ACC112 (cell line): ENCODE measurements around the gene TLCD1.

Experiments
- H2AFZ ChIP-seq: fragments of 200-600 bp; sonication (generic); one replicate; pipeline ENCODE4 v1.6.0; 2017; ENCODE audit warnings: antibody characterized with exemption, low read length; ENCODE audit not compliant: unreplicated experiment
- H3K27ac ChIP-seq: fragments of 200-600 bp; sonication (generic); 2 replicates; pipeline ENCODE4 v1.5.1; 2014; ENCODE audit warnings: low read depth, mild to moderate bottlenecking, antibody characterized with exemption, low read length, moderate library complexity
- H3K27me3 ChIP-seq: fragments of 200-600 bp; sonication (generic); 2 replicates; pipeline ENCODE4 v1.6.1; 2014; ENCODE audit warnings: mild to moderate bottlenecking, antibody characterized with exemption, low read length, moderate library complexity, mixed read lengths; ENCODE audit not compliant: insufficient read depth
- H3K36me3 ChIP-seq: fragments of 200-600 bp; sonication (generic); 2 replicates; pipeline ENCODE4 v1.6.1; 2016; ENCODE audit warnings: mild to moderate bottlenecking, antibody characterized with exemption, low read length, moderate library complexity, mixed read lengths; ENCODE audit not compliant: insufficient read depth
- H3K4me1 ChIP-seq: fragments of 200-600 bp; sonication (generic); one replicate; pipeline ENCODE4 v1.6.1; 2016; ENCODE audit warnings: low read length, mixed read lengths; ENCODE audit not compliant: insufficient read depth, unreplicated experiment, control insufficient read depth
- H3K4me3 ChIP-seq: fragments of 200-600 bp; sonication (generic); 2 replicates; pipeline ENCODE4 v1.5.1; 2014; ENCODE audit warnings: mild to moderate bottlenecking, low read depth, low read length
- H3K79me2 ChIP-seq: fragments of 200-600 bp; sonication (generic); one replicate; pipeline ENCODE4 v1.6.0; 2016; ENCODE audit warnings: low read length; ENCODE audit not compliant: control insufficient read depth, unreplicated experiment, insufficient read depth

Gene TLCD1

DNA sequence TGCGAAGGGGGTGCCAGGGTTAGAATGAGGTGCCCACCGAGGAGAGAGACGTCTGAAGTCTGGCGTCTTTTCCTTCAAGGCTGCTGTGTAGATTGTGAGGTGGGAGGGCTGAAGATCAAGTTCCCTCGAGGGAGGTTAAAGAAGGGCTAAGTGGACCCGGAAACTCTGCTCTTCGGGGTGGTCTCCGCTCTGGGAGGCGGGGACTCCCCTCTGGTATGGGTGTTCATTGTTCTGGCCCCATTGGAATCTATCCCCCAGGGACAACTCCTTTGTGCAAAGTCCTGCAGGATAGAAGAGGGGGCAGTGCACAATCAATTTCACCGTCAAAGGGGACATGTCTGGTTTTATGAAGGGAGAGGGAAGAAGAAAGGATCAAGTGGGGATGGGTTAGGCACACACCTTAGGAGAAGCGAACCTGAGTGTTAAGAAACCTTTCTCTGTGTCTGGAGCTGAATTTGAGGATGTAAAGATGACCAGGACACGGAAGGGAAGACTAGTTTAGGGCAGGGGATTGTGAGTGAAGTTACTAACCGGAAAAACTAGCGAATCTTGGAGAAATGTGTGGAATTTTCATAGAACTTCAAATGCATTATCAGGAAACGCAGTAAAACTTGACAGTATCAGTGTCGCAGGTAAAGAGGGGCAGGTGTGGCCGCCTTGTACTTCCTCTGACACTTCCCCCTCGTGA, 7.6 kb downstream of the TLCD1 start:
- peaks cover 62% of the 10 kb centered on the region for H3K79me2 ChIP-seq
- H3K36me3 ChIP-seq: peaks cover 40% of the 10 kb centered on the region
- H3K27ac ChIP-seq: peak overlapping the region; percentile 75
- peak overlapping the region; percentile 95 for H3K4me3 ChIP-seq
- H2AFZ ChIP-seq: no peak overlapping the region
- no peaks in the 10 kb centered on the region for H3K27me3 ChIP-seq
- H3K4me1 ChIP-seq: peaks cover 25% of the 10 kb centered on the region

GRCh38 chr17:28717578-28718332, 8.3 kb downstream of the TLCD1 start, which contains the start of gene RAB34:
Gene RAB34, minus strand, starts transcription at chr17:28717868. Its CDS starts 602 bp downstream, at chr17:28717266.
- peaks cover 37% of the 10 kb centered on the region for H3K36me3 ChIP-seq
- peak within 1 kb of the TSS; percentile 77 for H2AFZ ChIP-seq

DNA sequence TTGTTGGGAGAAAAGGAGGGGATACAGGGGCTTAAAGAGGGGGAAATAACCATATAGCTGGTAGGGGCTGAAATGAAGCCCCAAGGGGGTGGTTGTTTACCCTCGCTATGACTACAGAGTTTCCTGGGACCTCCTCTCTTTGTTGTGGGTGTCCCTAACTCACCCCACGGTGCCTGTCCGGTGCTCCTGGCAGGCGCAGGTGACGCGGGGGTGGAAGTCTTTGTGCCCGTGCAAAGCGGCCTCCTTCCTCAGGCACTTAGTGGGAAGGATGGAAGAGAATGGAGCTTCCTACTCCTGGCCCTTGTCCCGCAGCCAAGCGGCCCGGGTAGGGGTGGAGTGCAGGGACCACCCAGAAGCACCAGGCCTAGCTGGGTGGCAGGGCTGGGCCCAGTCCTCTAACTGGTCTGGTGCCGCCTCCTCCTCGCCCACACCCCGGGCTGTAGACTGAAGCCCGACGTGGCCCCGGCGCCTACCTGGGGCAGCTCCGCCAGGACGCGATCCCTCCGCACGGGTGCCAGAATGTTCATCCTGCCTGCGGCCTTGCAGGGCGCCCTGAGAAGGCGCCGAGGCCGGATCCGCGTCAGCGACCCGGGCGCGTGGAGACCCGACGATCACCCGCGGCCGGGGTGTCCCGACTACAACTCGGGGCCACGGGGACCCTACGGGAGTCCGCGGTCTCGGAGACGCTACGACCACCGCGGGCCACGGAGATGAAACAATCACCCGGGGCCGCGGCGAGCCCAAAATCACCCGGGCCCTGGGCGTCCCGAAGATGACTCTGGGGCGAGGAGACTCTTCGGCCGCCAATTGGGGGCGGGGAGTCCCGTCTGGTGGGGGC, 9.1 kb downstream of the TLCD1 start:
- Histone ChIP-seq H2AFZ (peak overlapping the region; percentile 77), H3K79me2 (peaks cover 48% of the 10 kb centered on the region), H3K4me3 (peak overlapping the region; percentile 95), H3K27me3 (no peaks in the 10 kb centered on the region), H3K27ac (peak overlapping the region; percentile 75), H3K4me1 (peaks cover 25% of the 10 kb centered on the region), H3K36me3 (peaks cover 31% of the 10 kb centered on the region)

More at GRCh38 chr17:28717578-28718332, 8.3 kb downstream of the TLCD1 start, which contains the start of gene RAB34:
- Histone ChIP-seq H3K27me3 (no peaks in the 10 kb centered on the region), H3K27ac (peak within 1 kb of the TSS; percentile 75), H3K4me3 (peak within 1 kb of the TSS; percentile 95), H3K4me1 (peaks cover 19% of the 10 kb centered on the region), H3K79me2 (peaks cover 55% of the 10 kb centered on the region)

GRCh38 chr17:28715217-28715616, 10.8 kb downstream of the TLCD1 start:
- Histone ChIP-seq H3K27me3 (no peaks in the 10 kb centered on the region), H3K4me1 (peaks cover 25% of the 10 kb centered on the region), H3K36me3 (peaks cover 19% of the 10 kb centered on the region)

GRCh38 chr17:28714281-28714680, 11.8 kb downstream of the TLCD1 start:
- Histone ChIP-seq H3K4me3 (no peak overlapping the region), H3K36me3 (peaks cover 19% of the 10 kb centered on the region), H3K79me2 (peaks cover 32% of the 10 kb centered on the region), H3K27ac (no peak overlapping the region), H2AFZ (no peak overlapping the region), H3K4me1 (peaks cover 31% of the 10 kb centered on the region), H3K27me3 (no peaks in the 10 kb centered on the region)

More at GRCh38 chr17:28715217-28715616, 10.8 kb downstream of the TLCD1 start:
- Histone ChIP-seq H3K27ac (no peak overlapping the region), H3K79me2 (peaks cover 31% of the 10 kb centered on the region), H2AFZ (no peak overlapping the region), H3K4me3 (peak overlapping the region; percentile 95)

DNA sequence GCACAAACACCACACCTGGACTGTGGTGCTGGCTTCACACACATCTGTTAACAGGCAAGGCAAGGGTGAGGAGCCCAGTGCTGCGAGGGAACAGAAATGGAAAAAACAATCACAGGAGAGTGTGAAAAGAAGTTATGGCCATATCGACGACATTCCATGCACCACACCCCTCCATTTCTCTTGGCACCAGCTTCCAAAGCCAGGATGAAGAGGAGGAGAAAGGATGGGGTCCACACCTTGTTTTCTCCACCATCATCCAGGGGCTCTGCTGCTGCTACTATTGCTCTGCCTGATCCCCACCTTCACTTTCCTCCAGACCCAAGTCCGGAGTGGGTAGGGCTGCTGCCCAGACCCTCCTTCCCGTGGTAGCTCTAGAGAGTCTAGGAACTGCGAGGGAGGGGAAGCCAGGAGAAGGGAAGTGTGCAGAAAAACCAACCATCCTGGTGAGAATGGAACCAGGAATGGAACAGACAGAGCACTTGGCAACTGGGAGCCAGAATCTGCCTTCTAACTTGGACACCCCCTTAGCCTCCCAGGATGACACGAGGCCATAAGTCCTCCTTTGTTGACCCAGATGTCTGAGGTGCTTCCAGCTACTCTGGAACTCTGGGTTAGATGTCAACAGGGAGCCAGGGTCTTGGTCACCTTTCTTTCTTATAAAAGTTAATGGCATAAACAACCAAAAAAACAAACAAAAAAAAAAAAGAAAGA, 13.2 kb downstream of the TLCD1 start:
- no peaks in the 10 kb centered on the region for H3K27me3 ChIP-seq
- H3K4me1 ChIP-seq: peaks cover 24% of the 10 kb centered on the region
- no peak overlapping the region for H2AFZ ChIP-seq
- H3K27ac ChIP-seq: no peak overlapping the region
- 0 out of 2 replicates have a peak overlapping the region, but pooled peaks have one; percentile 85 for H3K4me3 ChIP-seq
- peaks cover 32% of the 10 kb centered on the region for H3K79me2 ChIP-seq
- peaks cover 19% of the 10 kb centered on the region for H3K36me3 ChIP-seq

DNA sequence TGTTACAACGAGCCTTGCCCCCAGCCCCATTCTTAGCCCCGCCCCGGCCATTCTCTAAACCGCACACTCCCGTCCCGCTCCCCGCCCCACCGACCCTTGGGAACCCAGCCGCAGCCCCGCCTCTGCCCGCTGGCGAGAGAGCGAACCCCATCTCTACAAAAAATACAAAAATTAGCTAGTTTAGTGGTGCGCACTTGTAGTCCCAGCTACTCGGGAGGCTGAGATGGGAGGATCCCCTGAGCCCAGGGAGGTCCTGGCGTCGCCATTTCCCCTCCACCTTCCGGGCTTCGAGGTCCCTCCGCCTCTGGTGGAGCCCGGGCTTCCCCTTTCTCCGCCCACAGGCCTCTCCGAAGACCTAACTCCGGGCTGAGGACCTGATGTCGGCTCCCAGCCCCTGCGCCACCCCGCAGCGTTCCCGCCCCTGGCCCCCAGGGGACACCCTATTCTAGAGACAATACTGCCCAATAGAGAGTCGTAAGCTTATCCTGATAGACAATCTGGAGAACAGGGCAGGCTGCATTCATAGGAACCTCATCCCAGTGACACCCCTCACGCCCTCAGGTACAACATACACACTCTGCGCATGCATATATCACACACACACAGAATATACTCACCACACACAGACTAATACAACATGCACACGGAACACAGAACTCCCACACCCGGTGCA, 13.9 kb downstream of the TLCD1 start:
- peak overlapping the region; percentile 85 for H3K4me3 ChIP-seq
- H3K27ac ChIP-seq: peak overlapping the region; percentile 92
- H3K27me3 ChIP-seq: no peaks in the 10 kb centered on the region

GRCh38 chr17:28711723-28712031, 14.4 kb downstream of the TLCD1 start, which contains the start of gene PROCA1:
Gene PROCA1, minus strand, starts transcription at chr17:28711888. Its CDS starts 228 bp downstream, at chr17:28711660.
- peaks cover 19% of the 10 kb centered on the region for H3K36me3 ChIP-seq
- H2AFZ ChIP-seq: peak within 1 kb of the TSS; percentile 37
- peaks cover 24% of the 10 kb centered on the region for H3K79me2 ChIP-seq
- peak within 1 kb of the TSS; percentile 85 for H3K4me3 ChIP-seq
- H3K27me3 ChIP-seq: no peaks in the 10 kb centered on the region
- peaks cover 24% of the 10 kb centered on the region for H3K4me1 ChIP-seq
- H3K27ac ChIP-seq: peak within 1 kb of the TSS; percentile 92

More for the DNA sequence above, 13.9 kb downstream of the TLCD1 start:
- H3K4me1 ChIP-seq: peaks cover 24% of the 10 kb centered on the region
- H2AFZ ChIP-seq: peak overlapping the region; percentile 37
- H3K36me3 ChIP-seq: peaks cover 19% of the 10 kb centered on the region
- peaks cover 28% of the 10 kb centered on the region for H3K79me2 ChIP-seq

GRCh38 chr17:28710861-28711722, 14.9 kb downstream of the TLCD1 start:
- Histone ChIP-seq H3K27me3 (no peaks in the 10 kb centered on the region), H3K36me3 (peaks cover 19% of the 10 kb centered on the region), H3K4me1 (peaks cover 20% of the 10 kb centered on the region), H3K4me3 (peak overlapping the region; percentile 85), H3K79me2 (peaks cover 18% of the 10 kb centered on the region), H2AFZ (peak overlapping the region; percentile 37), H3K27ac (peak overlapping the region; percentile 92)
